Panc1 (cell line): ENCODE data around the gene NTNG2.

Experiments used
- POLR2AphosphoS5 ChIP-seq: IDR thresholded peaks from 2 replicates; pipeline ENCODE4 v1.6.1; 2012; ENCODE audit warnings: mild to moderate bottlenecking, low read depth, low read length, moderate library complexity
- SIN3A ChIP-seq: IDR thresholded peaks from 2 replicates; pipeline ENCODE4 v1.6.1; 2012; ENCODE audit warnings: low read depth, mild to moderate bottlenecking, low read length, moderate library complexity, borderline replicate concordance; ENCODE audit not compliant: insufficient read depth
- TF ChIP-seq, protein P1 (sequence below): fragments of 450-650 bp; IDR thresholded peaks from 2 replicates; pipeline ENCODE4 v1.5.1; 2017; ENCODE audit warnings: mild to moderate bottlenecking
- TF ChIP-seq, protein P2 (sequence below), 2 experiments: IDR thresholded peaks; 2 replicates each; pipeline ENCODE4 v1.6.1; 2011 to 2012; ENCODE audit warnings: low read depth in 2 of 2, control low read depth in 1 of 2, low read length in 1 of 2, mild to moderate bottlenecking in 1 of 2, moderate library complexity in 1 of 2; ENCODE audit not compliant: insufficient read depth in 1 of 2

DNA sequence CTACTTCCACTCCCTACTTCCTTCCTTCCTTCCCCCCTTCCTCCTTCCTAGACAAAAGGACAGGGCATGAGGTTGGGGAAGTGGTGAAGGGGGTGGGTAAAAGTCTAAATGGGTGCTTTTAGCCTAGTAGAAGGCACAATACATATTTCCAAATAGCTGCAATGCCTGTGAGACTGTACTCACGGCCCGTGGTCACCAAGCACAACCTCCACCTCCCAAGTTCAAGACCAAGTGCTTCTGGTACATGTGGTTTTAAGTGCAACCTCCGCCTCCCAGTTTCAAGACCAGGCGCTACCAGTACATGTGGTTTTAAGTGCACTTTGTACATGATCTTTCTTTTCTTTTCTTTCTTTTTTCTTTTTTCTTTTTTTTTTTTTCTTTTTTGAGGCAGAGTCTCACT, 14.5 kb upstream of the NTNG2 start:
- TF ChIP-seq, protein P1, sequence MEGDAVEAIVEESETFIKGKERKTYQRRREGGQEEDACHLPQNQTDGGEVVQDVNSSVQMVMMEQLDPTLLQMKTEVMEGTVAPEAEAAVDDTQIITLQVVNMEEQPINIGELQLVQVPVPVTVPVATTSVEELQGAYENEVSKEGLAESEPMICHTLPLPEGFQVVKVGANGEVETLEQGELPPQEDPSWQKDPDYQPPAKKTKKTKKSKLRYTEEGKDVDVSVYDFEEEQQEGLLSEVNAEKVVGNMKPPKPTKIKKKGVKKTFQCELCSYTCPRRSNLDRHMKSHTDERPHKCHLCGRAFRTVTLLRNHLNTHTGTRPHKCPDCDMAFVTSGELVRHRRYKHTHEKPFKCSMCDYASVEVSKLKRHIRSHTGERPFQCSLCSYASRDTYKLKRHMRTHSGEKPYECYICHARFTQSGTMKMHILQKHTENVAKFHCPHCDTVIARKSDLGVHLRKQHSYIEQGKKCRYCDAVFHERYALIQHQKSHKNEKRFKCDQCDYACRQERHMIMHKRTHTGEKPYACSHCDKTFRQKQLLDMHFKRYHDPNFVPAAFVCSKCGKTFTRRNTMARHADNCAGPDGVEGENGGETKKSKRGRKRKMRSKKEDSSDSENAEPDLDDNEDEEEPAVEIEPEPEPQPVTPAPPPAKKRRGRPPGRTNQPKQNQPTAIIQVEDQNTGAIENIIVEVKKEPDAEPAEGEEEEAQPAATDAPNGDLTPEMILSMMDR, result no peak
- TF ChIP-seq, protein P2, sequence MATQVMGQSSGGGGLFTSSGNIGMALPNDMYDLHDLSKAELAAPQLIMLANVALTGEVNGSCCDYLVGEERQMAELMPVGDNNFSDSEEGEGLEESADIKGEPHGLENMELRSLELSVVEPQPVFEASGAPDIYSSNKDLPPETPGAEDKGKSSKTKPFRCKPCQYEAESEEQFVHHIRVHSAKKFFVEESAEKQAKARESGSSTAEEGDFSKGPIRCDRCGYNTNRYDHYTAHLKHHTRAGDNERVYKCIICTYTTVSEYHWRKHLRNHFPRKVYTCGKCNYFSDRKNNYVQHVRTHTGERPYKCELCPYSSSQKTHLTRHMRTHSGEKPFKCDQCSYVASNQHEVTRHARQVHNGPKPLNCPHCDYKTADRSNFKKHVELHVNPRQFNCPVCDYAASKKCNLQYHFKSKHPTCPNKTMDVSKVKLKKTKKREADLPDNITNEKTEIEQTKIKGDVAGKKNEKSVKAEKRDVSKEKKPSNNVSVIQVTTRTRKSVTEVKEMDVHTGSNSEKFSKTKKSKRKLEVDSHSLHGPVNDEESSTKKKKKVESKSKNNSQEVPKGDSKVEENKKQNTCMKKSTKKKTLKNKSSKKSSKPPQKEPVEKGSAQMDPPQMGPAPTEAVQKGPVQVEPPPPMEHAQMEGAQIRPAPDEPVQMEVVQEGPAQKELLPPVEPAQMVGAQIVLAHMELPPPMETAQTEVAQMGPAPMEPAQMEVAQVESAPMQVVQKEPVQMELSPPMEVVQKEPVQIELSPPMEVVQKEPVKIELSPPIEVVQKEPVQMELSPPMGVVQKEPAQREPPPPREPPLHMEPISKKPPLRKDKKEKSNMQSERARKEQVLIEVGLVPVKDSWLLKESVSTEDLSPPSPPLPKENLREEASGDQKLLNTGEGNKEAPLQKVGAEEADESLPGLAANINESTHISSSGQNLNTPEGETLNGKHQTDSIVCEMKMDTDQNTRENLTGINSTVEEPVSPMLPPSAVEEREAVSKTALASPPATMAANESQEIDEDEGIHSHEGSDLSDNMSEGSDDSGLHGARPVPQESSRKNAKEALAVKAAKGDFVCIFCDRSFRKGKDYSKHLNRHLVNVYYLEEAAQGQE (IDR thresholded peaks at IDR 0.05; ENCODE audit: insufficient read depth in 1 of 2, low read depth in 2 of 2, low read length in 1 of 2), result no peak
- TF ChIP-seq POLR2AphosphoS5 (no peak), SIN3A (no peak)
